Activated naive CD4-positive, alpha-beta T cell (primary cell): ENCODE data around the gene STK32B.
"Not testable (repeated sequence)": the region's sequence is repeated elsewhere in the genome, so short reads cannot be mapped to it uniquely, and the experiment has no call there.

Source experiments
- DNase-seq, 4 experiments: peaks; one replicate each; lab custom pipeline; 2025; lab: John Stamatoyannopoulos, UW

Gene STK32B

DNA sequence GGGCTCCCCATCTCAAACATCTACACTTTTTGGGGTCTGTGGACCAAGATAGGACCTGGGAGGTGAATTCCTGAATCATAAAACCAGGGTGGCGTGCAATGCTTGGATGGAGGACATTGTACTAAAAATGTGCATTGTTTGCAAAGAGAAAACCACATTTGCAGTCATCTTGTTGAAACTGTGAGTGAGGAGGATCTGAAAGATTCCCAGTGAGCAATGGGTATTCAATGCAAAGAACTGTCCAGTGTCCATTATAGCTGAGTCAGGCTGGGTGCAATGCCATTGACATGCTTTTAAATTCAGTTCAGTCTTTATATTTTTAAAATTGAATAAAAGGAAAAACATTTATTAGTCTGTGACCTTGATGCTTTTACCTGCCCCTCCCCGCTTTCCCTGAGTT, 215.7 kb downstream of the STK32B start:
- DNase-seq, result no peak

DNA sequence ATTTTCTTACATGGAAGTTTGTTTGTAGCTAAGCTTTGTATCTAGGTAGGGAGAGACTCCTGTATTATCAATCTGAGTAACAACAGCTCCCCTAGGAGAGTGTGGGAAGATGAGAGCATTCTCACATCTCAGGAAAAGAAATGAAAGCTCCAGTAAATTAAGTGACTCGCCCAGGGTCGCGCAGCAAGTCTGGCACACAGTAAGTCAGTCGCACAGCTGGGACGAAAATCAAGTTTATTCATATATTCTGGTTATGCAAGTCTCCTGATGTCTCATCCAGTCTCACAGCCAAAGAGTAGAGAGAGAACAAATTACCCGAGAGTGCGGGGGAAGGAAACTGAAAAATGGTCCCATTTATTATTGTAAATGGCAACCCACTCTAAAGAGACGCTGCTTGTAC, 216.1 kb downstream of the STK32B start:
- DNase-seq, result no peak

DNA sequence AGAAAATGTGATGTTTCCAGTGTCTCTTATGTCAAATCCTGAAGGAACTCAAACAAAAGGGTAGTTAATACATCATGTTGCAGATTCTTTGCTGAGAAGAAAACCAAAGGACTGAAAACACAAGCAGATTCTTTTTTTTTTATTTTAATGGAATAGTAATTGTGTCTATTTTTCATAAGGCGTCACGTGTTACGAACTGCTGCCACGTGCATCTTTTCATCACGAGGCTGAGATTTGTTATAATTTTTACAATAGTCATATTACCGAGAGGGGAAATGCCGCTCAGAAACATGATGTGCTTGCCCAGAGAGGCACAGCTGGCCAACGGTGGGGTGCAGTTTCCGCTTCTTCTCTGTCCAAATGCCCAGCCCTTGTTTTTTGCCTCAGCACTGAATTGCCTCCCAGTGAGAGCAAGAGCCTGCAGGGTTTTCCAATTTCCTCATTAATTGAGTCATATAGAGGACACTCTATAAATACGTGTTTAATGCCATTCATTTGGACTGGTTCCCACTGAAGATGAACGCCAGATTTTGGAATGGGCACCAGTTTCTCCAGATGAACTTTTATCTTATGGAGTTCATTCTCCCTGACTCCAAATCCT, 225.3 kb downstream of the STK32B start:
- DNase-seq, result no peak

DNA sequence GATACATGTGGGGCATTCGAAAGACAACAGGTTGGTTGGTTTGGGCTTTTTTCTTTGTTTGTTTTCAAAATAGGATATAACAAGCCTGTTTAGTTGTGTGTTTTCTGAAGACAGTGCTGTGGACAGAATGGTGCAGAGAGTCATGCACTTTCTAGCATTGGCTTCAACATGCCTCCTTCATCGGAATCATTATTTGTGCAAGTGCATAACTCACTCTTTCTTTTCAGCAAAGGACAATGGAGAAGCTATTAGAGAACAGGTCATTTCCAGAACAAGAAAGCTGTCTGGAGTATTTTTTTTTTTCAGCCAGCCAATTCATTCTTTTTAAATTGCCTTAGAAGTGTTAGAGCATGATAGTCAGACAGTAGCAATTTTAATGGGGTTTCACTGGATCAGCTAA, 225.8 kb downstream of the STK32B start:
- DNase-seq, result no peak

DNA sequence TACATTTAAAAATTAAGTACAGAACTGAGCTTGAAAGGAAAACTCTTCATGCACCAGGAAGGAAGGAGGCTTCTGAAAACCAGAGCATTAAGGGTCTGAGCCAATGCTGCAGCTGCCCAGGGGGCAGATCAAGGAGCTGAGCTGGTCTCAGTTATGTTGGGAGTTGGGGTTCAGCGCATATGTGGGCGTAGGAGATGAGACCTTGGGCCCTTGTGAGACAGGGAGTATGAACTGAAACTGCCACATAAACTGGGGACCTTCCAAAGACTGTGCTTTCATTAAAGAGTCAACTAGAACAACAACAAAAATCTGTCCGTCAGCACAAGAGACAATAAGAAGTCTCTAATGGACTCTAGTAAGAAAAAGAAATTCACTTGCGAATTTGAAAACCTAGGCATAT, 226.9 kb downstream of the STK32B start:
- no peak for DNase-seq

DNA sequence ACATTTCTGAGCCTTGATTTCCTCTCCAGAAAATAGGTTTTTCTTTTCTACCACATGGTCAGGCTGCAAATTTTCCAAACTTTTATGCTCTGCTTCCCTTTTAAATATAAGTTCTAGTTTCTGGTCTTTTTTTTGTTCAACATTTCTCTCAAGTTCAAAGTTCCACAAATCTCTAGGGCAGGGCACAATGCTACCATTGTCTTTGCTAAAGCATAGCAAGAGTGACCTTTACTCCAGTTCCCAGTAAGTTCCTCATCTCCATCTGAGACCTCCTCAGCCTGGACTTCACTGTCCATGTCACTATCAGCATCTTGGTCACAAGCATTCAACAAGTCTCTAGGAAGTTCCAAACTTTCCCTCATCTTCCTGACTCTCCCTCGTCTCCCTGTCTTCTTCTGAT, 228.8 kb downstream of the STK32B start:
- DNase-seq, result not testable (repeated sequence)

DNA sequence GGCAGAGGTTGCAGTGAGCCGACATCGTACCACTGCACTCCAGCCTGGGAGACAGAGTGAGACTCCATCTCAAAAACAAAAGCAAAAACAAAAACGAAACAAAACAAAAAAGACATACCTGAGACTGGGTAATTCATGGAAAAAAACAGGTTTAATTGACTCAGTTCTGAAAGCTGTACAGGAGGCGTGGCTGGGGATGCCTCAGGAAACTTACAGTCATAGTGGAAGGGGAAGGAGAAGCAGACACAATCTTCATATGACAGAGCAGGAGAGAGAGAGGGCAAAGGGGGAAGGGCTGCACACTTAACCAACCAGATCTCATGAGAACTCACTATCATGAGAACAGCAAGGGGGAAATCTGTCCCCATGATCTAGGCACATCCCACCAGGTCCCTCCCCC, 229.5 kb downstream of the STK32B start:
- DNase-seq, result no peak

DNA sequence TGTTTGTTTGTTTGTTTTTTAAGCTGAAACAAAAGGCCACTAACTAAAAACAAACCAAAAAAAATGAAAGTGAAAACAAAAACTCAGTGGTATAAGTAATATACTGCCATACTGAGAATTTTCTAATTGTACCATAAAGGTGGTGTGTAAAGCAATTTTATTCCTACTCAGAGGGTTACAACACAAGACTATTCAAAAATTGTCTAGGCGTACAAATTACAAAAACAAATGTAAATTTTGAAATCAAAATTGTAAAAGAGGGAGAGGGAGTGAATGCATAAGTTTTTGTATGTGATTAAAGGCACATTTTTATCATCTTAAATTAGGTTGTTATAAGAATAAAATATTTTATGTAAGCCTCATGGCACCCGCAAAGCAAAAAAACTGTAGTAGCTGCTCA, 232.6 kb downstream of the STK32B start:
- DNase-seq, result no peak

DNA sequence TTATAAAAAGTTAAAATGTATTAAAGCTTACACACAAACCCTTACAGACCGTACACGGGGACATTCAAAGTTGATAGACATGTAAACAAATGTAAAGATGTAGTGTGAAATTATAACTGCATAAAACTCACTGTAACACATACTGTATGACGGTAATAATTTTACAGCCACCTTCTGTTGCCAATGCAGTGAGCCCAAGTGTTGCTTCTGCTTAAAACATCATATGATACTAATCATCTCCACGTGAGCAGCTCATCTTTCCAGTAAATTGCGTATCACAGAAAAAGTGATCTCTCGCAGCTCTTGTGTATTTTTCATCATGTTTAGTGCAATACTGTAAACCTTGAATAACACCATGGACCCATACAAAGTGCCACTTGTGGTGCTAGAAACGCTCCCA, 233.2 kb downstream of the STK32B start:
- no peak for DNase-seq

DNA sequence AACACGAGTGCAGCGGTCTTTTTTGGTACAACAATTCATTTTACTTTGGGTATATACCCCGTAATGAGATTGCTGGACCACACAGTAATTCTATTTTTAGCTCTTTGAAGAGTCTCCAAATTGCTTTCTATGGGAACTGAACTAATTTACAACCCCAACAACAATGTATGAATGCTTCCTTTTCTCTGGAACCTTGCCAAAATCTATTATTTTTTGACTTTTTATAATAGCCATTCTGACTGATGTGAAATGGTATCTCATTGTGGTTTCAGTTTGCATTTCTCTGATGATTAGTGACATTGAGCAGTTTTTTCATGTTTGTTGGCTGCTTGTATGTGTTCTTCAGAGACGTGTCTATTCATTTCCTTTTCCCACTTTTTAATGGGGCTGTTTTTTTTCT, 240.8 kb downstream of the STK32B start:
- DNase-seq, result no peak

DNA sequence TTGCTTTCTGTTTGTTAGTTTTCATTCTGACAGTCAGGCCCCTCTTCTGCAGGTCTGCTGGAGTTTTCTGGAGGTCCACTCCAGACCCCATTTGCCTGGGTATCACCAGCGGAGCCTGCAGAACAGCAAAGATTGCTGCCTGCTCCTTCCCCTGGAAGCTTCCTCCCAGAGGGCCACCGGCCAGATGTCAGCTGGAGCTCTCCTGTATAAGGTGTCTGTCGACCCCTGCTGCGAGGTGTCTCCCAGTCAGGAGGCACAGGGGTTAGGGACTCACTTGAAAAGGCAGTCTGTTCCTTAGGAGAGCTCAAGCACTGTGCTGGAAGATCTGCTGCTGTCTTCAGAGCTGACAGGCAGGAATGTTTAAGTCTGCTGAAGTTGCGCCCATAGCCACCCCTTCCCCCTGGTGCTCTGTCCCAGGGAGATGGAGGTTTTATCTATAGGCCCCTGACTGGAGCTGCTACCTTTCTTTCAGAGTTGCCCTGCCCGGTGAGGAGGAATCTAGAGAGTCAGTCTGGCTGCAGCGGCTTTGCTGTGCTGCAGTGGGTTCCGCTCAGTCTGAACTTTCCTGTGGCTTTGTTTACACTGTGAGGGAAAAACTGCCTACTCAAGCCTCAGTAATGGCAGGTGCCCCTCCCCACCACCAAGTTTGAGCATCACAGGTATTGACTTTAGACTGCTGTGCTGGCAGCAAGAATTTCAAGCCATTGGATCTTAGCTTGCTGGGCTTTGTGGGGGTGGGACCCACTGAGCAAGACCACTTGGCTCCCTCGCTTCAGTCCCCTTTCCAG, 246.9 kb downstream of the STK32B start:
- DNase-seq, result not testable (repeated sequence)

DNA sequence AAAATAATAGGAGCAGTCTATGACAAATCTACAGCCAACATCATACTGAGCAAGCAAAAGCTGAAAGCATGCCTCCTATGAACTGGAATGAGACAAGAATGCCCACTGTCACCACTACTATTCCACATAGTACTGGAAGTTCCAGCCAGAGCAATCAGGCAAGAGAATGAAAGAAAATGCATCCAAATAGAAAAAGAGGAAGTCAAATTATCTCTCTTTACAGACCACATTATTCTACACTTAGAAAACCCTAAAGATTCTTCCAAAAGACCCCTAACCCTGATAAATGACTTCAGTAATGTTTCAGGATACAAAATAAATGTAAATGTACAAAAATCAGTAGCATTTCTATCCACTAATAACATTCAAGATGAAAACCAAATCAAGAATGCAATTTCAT, 249.0 kb downstream of the STK32B start:
- no peak for DNase-seq

DNA sequence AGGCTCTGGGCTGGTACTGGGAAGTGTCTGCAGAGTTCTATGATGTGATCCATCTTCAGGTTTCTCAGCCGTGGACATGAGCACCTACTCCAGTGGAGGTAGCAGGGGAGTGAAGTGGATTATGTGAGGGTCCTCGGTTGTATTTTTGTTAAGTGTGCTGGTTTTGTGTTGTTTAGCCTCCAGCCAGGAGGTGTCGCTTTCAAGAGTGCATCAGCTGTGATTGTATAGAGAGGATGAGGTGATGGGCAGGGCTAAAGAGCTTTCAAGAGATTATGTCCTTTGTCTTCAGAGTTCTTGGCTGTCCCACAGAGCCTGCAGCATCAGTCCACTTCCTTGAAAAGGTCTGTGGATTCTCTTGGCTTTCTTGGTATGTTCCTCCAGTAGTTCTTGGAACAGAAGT, 256.6 kb downstream of the STK32B start:
- no peak for DNase-seq

DNA sequence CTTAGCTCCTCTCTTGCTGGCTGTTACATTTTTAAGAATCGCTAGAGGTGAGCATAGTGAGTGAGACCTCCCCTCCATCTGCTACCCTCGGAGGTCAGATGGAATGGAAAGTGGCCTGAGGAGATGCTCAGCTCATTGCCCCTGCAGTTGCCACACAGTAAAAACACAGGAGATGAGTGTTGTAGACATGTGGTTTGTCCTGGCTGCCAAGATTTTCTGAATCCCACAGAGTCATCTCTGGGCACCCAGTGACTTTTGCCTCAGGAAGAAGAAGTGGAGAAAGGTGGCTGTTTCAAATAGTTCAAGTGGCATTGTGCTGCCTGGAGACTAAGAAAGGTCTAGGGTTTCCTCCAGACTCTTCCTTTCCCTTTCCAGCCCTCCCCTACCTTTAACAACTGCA, 271.0 kb downstream of the STK32B start:
- DNase-seq, result no peak

DNA sequence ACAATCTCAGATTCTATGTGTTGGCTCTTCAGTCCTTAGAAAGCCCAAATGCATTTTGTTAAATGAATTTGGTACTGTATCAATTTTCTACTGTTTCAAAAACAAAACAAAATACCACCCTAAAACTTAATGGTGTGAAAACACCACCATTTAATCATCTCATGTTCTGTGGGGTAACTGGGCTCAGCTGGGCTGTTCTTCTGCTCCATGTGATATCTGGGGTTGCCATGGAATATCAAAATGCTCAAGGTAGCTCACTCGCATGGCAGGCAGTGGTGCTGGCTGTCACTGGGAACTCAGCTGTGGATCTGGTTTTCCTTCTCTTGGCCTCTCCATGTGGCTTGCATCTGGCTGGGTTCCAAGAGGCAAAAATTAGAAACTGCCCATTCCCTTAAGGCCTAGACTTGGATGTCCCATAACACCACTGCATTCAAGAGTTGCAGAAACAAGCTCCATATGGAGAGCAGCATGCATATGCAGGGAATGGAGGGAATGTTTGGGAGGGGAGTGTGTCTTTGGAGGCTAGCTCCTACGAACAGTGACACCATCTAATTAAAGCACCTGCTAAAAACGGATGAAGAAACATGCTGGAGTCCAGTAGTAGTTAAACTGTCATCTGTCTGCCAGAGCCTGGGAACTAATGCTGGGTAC, 279.2 kb downstream of the STK32B start:
- no peak for DNase-seq

DNA sequence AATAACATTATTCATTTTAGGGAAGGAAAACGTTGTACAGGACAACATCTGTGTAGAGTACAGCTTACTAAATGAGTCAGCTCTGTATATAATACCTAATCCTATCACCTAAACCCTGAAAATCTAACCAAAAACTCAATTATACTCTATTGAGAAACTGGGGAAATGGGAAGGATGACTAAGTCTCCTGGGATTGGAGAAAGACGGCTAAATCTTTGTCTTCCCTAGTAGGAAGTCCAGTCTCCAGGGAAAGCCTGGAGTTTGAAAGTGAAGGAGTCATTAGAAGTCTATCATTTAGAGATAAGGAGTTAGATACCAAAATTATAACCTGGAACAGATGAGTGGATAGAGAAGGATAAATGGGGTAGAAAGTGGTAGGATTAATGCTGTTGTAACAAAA, 286.5 kb downstream of the STK32B start:
- DNase-seq, result no peak

DNA sequence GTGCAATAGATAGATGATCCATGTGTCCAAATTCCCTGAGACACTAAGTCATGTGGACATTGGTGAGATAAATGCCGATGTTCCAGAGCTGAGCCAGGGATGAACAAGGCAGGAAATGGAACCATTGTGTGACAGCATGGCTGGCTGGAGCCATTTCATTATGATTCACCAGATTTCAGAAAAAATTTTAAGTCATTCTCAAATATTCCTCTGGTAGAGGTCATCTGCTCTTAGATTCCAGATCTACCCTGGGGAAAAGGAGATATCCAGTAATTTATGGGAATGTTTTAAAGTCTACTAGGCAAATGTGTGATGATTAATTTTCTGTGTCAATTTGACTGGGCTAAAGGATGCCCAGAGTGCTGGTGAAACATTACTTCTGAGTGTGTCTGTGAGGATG, 287.3 kb downstream of the STK32B start:
- DNase-seq, result no peak

DNA sequence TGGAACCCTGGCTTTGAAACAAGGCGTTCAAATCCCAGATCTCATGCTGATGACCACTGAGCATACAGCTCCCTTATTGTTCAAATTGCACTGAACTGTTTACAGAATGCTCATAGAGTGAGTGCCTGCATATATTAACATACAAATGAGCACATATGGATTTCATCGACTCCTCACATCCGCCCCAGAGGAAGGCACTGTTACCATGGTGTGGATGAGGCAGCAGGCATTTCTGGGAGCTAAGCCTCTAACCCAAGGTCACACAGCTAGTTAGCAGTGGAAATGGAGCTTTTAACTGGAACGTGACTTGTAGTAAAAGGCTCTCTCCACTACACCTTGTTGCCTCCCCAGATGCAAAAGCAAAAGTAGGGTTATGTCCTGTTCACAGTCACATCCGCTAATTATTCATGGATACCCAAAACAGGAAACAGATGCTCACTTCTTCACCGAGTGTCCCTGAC, 289.7 kb downstream of the STK32B start:
- no peak for DNase-seq

DNA sequence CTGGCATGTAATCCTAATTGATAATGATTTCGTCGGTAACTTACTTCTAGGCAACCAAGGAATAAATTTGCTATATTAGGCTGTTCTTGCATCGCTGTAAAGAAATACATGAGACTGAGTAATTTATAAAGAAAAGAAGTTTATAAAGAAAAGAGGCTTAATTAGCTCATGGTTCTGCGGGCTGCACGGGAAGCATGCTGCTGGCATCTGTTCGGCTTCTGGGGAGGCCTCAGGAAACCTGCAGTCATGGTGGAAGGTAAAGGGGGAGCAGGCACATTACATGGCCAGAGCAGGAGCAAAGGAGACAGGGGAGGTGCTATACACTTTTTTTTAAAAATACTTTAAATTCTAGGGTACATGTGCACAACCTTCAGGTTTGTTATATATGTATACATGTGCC, 290.2 kb downstream of the STK32B start:
- no peak for DNase-seq

DNA sequence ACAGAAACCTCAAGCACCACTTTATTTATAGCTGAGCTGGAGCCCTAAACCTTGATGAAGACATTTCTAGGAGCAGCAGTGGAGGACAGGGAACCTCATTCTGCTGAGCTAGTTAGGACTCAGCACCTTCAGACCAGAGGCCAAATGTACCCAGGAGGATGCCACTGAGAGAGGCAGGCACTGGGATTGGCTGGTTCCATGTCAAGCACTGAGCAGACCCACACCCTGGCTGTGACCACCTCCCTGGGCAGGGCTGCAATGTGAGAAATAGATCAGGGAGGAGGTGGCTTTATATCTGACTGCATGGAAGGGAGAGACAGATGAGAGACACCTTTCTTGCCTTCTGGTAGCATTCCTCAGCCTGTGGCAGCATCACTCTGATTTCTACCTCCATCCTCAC, 304.6 kb downstream of the STK32B start:
- no peak for DNase-seq

DNA sequence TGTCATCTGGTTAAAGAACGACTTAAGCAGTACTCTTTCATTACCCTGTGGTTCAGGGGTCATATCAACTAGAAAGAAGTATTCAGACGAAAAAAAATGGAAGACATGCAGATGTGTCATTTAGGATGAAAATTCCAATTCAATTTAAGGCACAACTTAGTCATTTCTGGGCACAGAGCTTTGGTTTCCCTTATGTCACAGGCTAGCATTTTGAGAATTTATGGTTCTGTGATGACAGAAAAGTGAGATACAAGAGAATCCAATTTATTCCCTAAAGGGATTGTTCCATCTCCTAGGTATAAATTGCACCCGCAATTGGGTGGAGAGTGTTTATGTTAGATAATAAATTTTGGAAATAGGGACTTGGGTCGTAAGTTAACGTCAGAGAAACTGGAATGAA, 306.6 kb downstream of the STK32B start:
- no peak for DNase-seq

DNA sequence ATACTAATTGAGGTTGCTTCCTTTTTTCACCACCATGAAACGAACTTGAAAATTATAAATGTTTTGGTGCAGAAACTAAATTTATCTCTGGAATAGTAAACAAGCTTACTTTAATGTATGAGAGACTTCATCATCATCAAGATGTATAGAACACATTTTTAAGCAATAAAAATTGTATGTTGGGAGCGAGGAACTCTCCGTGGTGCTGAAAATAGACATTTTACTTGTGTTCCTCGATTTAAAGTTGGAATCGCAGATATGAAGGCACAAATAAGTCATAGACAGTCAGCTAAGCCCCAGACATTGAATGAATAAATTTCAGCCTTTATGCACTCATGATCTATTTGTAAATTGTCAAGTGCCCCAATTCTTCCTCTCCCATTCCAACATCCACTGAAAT, 310.7 kb downstream of the STK32B start:
- no peak for DNase-seq

DNA sequence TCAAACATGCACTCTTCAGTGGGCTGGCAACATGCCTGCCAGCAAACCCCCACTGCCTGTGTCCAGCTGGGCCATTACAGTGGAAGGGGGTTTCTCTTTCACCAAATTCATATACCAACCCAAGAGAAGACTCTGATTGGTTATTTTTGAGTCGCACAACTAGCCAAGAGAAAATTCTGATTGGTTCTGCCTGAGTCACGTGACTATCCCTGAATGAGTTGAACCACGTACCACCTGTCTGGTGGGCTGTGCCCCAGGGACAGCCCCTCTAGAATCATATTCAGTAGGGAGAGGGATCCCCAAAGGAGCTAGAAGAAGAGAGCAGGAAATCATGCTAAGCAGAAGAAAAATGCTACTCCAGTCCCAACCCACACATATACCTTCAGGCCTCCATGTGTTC, 313.1 kb downstream of the STK32B start:
- no peak for DNase-seq
